Small intestine (tissue), 7 donors: ENCODE results near the gene OR10G8. TPM values are rescaled to one million over a fixed set of nuclear protein-coding genes. Genes with fewer than 3 reads are reported as not detected.

Experiments
- DNase-seq, 2 donors: peaks; one replicate each; pipeline versions ENCODE4 v3.0.0 to v3.0.0-alpha.2; 2013
- FAIRE-seq: peaks from 2 replicates; lab custom pipeline; 2012; peaks lifted over from hg19 to GRCh38; lab: Jason Lieb, UNC
- H3K27ac ChIP-seq, 3 donors: one replicate each; pipeline ENCODE4 v1.5.1; 2013; ENCODE audit warnings: low read length in 2 of 3, mild to moderate bottlenecking in 2 of 3, control low read depth in 1 of 3, inconsistent platforms in 1 of 3, low read depth in 1 of 3, moderate library complexity in 1 of 3
- H3K27me3 ChIP-seq, 3 donors: one replicate each; pipeline ENCODE4 v1.6.1; 2013; ENCODE audit warnings: low read length in 3 of 3, inconsistent platforms in 1 of 3; ENCODE audit not compliant: control insufficient read depth in 3 of 3, insufficient read depth in 3 of 3
- H3K36me3 ChIP-seq, 3 donors: one replicate each; pipeline ENCODE4 v1.6.1; 2013; ENCODE audit warnings: low read length in 3 of 3, inconsistent platforms in 1 of 3, low read depth in 1 of 3, mild to moderate bottlenecking in 1 of 3, moderate library complexity in 1 of 3; ENCODE audit not compliant: control insufficient read depth in 3 of 3, insufficient read depth in 2 of 3
- H3K4me1 ChIP-seq, 3 donors: one replicate each; pipeline ENCODE4 v1.6.1; 2013; ENCODE audit warnings: low read length in 2 of 3, inconsistent platforms in 1 of 3, low read depth in 1 of 3, mild to moderate bottlenecking in 1 of 3, moderate library complexity in 1 of 3; ENCODE audit not compliant: control insufficient read depth in 3 of 3, insufficient read depth in 2 of 3
- H3K4me3 ChIP-seq, 3 donors: one replicate each; pipeline ENCODE4 v1.5.1; 2013; ENCODE audit warnings: low read length in 3 of 3, control low read depth in 1 of 3, inconsistent platforms in 1 of 3, low read depth in 1 of 3, mild to moderate bottlenecking in 1 of 3, moderate library complexity in 1 of 3
- H3K9me3 ChIP-seq, 2 donors: one replicate each; pipeline ENCODE4 v1.6.1; 2013; ENCODE audit warnings: low read depth in 1 of 2, low read length in 1 of 2; ENCODE audit not compliant: control insufficient read depth in 2 of 2, insufficient read depth in 1 of 2
- WGBS, 3 donors: extraction: QIAGEN DNeasy Blood & Tissue Kit; methylation state at CpG; one replicate each; pipeline ENCODE4 v1.1.7; 2013; 5-methylcytosine and 5-hydroxymethylcytosine counted together
- polyA plus RNA-seq, 4 donors: library from polyadenylated mRNA; stranded (reverse) in 3 of 4; unstranded in 1 of 4; fragments of 200-250 nt in 3 of 4; fragments of 120-200 nt in 1 of 4; gene quantifications; one replicate each; pipeline versions ENCODE4 v1.2.1 to v1.2.3, GENCODE V29; 2013
- donor health status: healthy with polysubstance abuse.
- donor health status: control.
- donor health status: control.
- donor health status: Bipolar disorder and iron deficiency.
- donor health status: healthy.

The OR10G8 gene
- polyA plus RNA-seq, 4 donors = not detected

GRCh38 chr11:124072147-124072546 lies 45.5 kb downstream of the OR10G8 start:
- peaks cover 0 to 11% (median 0%) of the 10 kb centered on the region in 3 donors for H3K27me3 ChIP-seq
- FAIRE-seq = no peak
- H3K9me3 ChIP-seq = no peaks in the 10 kb centered on the region
- H3K4me1 ChIP-seq = peaks cover 0 to 3% (median 0%) of the 10 kb centered on the region in 3 donors
- no peak for DNase-seq
- no peak overlapping the region for H3K27ac ChIP-seq
- H3K4me3 ChIP-seq = no peak overlapping the region
- WGBS, 3 donors = 88 to 92% (median 91%) methylated on average over 8 of the region's 8 CpGs
- H3K36me3 ChIP-seq = no peaks in the 10 kb centered on the region

- Histone ChIP-seq H3K4me1 (peaks cover 0 to 3% (median 0%) of the 10 kb centered on the region in 3 donors), H3K4me3 (no peak overlapping the region), H3K27me3 (peaks cover 0 to 8% (median 0%) of the 10 kb centered on the region in 3 donors), H3K36me3 (no peaks in the 10 kb centered on the region), H3K27ac (no peak overlapping the region), H3K9me3 (no peaks in the 10 kb centered on the region)
- WGBS, 3 donors = 90 to 94% (median 91%) methylated on average over 5 of the region's 5 CpGs
- DNase-seq (no peak), FAIRE-seq (no peak)
These were observed 48.0 kb downstream of the OR10G8 start for GRCh38 chr11:124074554-124074953.

GRCh38 chr11:124075492-124075840 lies 48.9 kb downstream of the OR10G8 start:
- Histone ChIP-seq H3K36me3 (no peaks in the 10 kb centered on the region), H3K27ac (peak overlapping the region in 1 of 3 donors; percentile 33), H3K4me3 (peak overlapping the region in 1 of 3 donors; percentile 44), H3K4me1 (peaks cover 0 to 3% (median 0%) of the 10 kb centered on the region in 3 donors), H3K9me3 (no peaks in the 10 kb centered on the region), H3K27me3 (peaks cover 0 to 6% (median 0%) of the 10 kb centered on the region in 3 donors)
- WGBS, 3 donors = 44 to 75% (median 67%) methylated on average over 6 of the region's 6 CpGs
- DNase-seq (no peak), FAIRE-seq (no peak)

- FAIRE-seq = no peak
- peaks cover 0 to 6% (median 0%) of the 10 kb centered on the region in 3 donors for H3K27me3 ChIP-seq
- WGBS, 3 donors = 4 to 13% (median 8%) methylated on average over 35 to 36 of the region's 36 CpGs
- peak; percentile 52 to 89 for DNase-seq
- peaks cover 0 to 3% (median 0%) of the 10 kb centered on the region in 3 donors for H3K4me1 ChIP-seq
- H3K36me3 ChIP-seq = no peaks in the 10 kb centered on the region
- H3K27ac ChIP-seq = peak overlapping the region; percentile 5 to 63 (median 8)
- peak overlapping the region in 2 of 3 donors; percentile 44 to 54 for H3K4me3 ChIP-seq
- H3K9me3 ChIP-seq = no peaks in the 10 kb centered on the region
These were observed 49.4 kb downstream of the OR10G8 start for GRCh38 chr11:124075841-124076651.

GRCh38 chr11:124077266-124077665 lies 50.7 kb downstream of the OR10G8 start:
- WGBS, 3 donors = 37 to 88% (median 84%) methylated on average over 1 of the region's 1 CpG
- DNase-seq (no peak), FAIRE-seq (no peak)
- no peak overlapping the region for H3K4me3 ChIP-seq
- no peak overlapping the region for H3K27ac ChIP-seq
- no peaks in the 10 kb centered on the region for H3K36me3 ChIP-seq
- no peaks in the 10 kb centered on the region for H3K9me3 ChIP-seq
- H3K27me3 ChIP-seq = peaks cover 0 to 3% (median 0%) of the 10 kb centered on the region in 3 donors
- peaks cover 0 to 3% (median 0%) of the 10 kb centered on the region in 3 donors for H3K4me1 ChIP-seq

- Histone ChIP-seq H3K27me3 (peaks cover 0 to 3% (median 0%) of the 10 kb centered on the region in 3 donors), H3K36me3 (no peaks in the 10 kb centered on the region), H3K27ac (no peak overlapping the region), H3K4me1 (peaks cover 0 to 3% (median 0%) of the 10 kb centered on the region in 3 donors), H3K4me3 (no peak overlapping the region), H3K9me3 (no peaks in the 10 kb centered on the region)
- WGBS, 3 donors = 79 to 88% (median 83%) methylated on average over 2 of the region's 2 CpGs
- DNase-seq = no peak
- no peak for FAIRE-seq
These were observed 52.0 kb downstream of the OR10G8 start for GRCh38 chr11:124078591-124078990.

GRCh38 chr11:124079631-124080326 lies 53.2 kb downstream of the OR10G8 start:
- Histone ChIP-seq H3K4me3 (no peak overlapping the region), H3K36me3 (no peaks in the 10 kb centered on the region), H3K4me1 (peaks cover 0 to 3% (median 0%) of the 10 kb centered on the region in 3 donors), H3K9me3 (no peaks in the 10 kb centered on the region), H3K27me3 (peaks cover 0 to 3% (median 0%) of the 10 kb centered on the region in 3 donors), H3K27ac (no peak overlapping the region)
- FAIRE-seq (no peak), DNase-seq (no peak)
- 70 to 84% (median 81%) methylated on average over 8 of the region's 8 CpGs for WGBS, 3 donors
